PC-3 (cell line): ENCODE measurements around the gene PIPOX. TPM values are rescaled to one million over a fixed set of nuclear protein-coding genes. Genes with fewer than 3 reads are reported as not detected.

Experiments used
- ATAC-seq: fragments of 200-7000 bp; cut with Tn5 transposase; 2 replicates; pipeline ENCODE4 v1.9.1; 2020; ENCODE audit warnings: mild to moderate bottlenecking, moderate library complexity
- BruUV-seq: library from RNA; stranded (reverse); fragments of 400-500 nt; replicated peaks from 2 replicates; lab custom pipeline; 2021; lab: Mats Ljungman, UMichigan
- CTCF ChIA-PET: fragments of 300-600 bp; sonication (Branson Sonifier 250); formaldehyde crosslinking; loops from one replicate; lab custom pipeline; 2022; ENCODE audit warnings: antibody characterized with exemption; lab: Charles Lee
- POLR2A ChIA-PET: fragments of 300-600 bp; sonication (Branson Sonifier 250); formaldehyde crosslinking; loops from one replicate; lab custom pipeline; 2022; ENCODE audit warnings: antibody characterized with exemption; ENCODE audit not compliant: unreplicated experiment; lab: Charles Lee
- DNase-seq: peaks from one replicate; pipeline ENCODE4 v3.0.0-alpha.2; 2015
- H2AFZ ChIP-seq: fragments of 300-600 bp; sonication (generic); 2 replicates; pipeline ENCODE4 v1.6.0; 2016; ENCODE audit warnings: antibody characterized with exemption, low read length
- H3F3A ChIP-seq: fragments of 300-600 bp; sonication (generic); one replicate; pipeline ENCODE4 v1.6.0; 2017; ENCODE audit warnings: antibody characterized with exemption, low read length, control low read depth, mild to moderate bottlenecking; ENCODE audit not compliant: unreplicated experiment
- H3K27ac ChIP-seq: fragments of 300-600 bp; sonication (generic); 2 replicates; pipeline ENCODE4 v1.5.1; 2016; ENCODE audit warnings: mild to moderate bottlenecking, low read length
- H3K27me3 ChIP-seq: fragments of 300-600 bp; sonication (generic); 2 replicates; pipeline ENCODE4 v1.6.1; 2016; ENCODE audit warnings: low read length, mixed read lengths
- H3K36me3 ChIP-seq: fragments of 300-600 bp; sonication (generic); 2 replicates; pipeline ENCODE4 v1.6.1; 2016; ENCODE audit warnings: low read depth, mixed run types, low read length, mixed read lengths
- H3K4me1 ChIP-seq: fragments of 300-600 bp; sonication (generic); 2 replicates; pipeline ENCODE4 v1.5.1; 2016; ENCODE audit warnings: low read length; ENCODE audit not compliant: insufficient read depth
- H3K4me2 ChIP-seq: fragments of 300-600 bp; sonication (generic); 2 replicates; pipeline ENCODE4 v1.6.0; 2016; ENCODE audit warnings: low read length
- H3K4me3 ChIP-seq: fragments of 300-600 bp; sonication (generic); 2 replicates; pipeline ENCODE4 v1.5.1; 2016; ENCODE audit warnings: mild to moderate bottlenecking, low read length, mixed read lengths
- H3K79me2 ChIP-seq: fragments of 300-600 bp; sonication (generic); 2 replicates; pipeline ENCODE4 v1.6.1; 2017; ENCODE audit warnings: low read length, mixed read lengths
- H3K9ac ChIP-seq: fragments of 300-600 bp; sonication (generic); 2 replicates; pipeline ENCODE4 v1.6.0; 2016; ENCODE audit warnings: mild to moderate bottlenecking, low read length
- H3K9me2 ChIP-seq: fragments of 300-600 bp; sonication (generic); replicated peaks from 2 replicates; pipeline ENCODE4 v1.6.1; 2016; ENCODE audit warnings: mixed run types, low read length, mixed read lengths
- H3K9me3 ChIP-seq: fragments of 300-600 bp; sonication (generic); 2 replicates; pipeline ENCODE4 v1.6.1; 2016; ENCODE audit warnings: low read length, mixed read lengths
- H4K20me1 ChIP-seq: fragments of 300-600 bp; sonication (generic); 2 replicates; pipeline ENCODE4 v1.6.1; 2016; ENCODE audit warnings: low read length, mixed read lengths
- CTCF ChIP-seq: fragments of 300-600 bp; sonication (generic); conservative IDR thresholded peaks from 2 replicates; pipeline ENCODE4 v1.5.1; 2017; ENCODE audit warnings: antibody characterized with exemption, low read depth, mild to moderate bottlenecking, low read length
- EZH2 ChIP-seq: fragments of 300-600 bp; sonication (generic); IDR thresholded peaks from one replicate; pipeline ENCODE4 v1.6.1; 2017; ENCODE audit warnings: antibody characterized with exemption, mild to moderate bottlenecking, low read length; ENCODE audit not compliant: unreplicated experiment
- EZH2phosphoT487 ChIP-seq: fragments of 300-600 bp; sonication (generic); IDR thresholded peaks from 2 replicates; pipeline ENCODE4 v1.6.1; 2018; ENCODE audit warnings: mild to moderate bottlenecking, antibody characterized with exemption, low read length, borderline replicate concordance
- intact Hi-C: fragments of 100-400 bp; cut with micrococcal nuclease; formaldehyde crosslinking; loops from 2 replicates; pipeline ENCODE4 v1.9.0; 2023
- total RNA-seq: library from RNA; depleted of rRNA; stranded (reverse); fragments of >200 nt; gene quantifications from 2 replicates; pipeline ENCODE4 v1.2.3, GENCODE V29; 2014

The PIPOX gene
- total RNA-seq, 1 experiment from 2014 or later = 0.87 TPM

- H3K27ac ChIP-seq = no peak overlapping the region
- no peaks in the 10 kb centered on the region for H3K9me3 ChIP-seq
- intact Hi-C loops = no loop called here
- H3K4me2 ChIP-seq = no peak overlapping the region
- H3K36me3 ChIP-seq = no peaks in the 10 kb centered on the region
- DNase-seq (no peak), ATAC-seq (no peak)
- H3F3A ChIP-seq = no peaks in the 10 kb centered on the region
- TF ChIP-seq EZH2phosphoT487 = no peak
- no peak for TF ChIP-seq CTCF
- TF ChIP-seq EZH2 = no peak
- POLR2A ChIA-PET = no interaction called here
- CTCF ChIA-PET = interaction anchor here (1.0 kb wide), 1 partner anchor 114 kb away, joined by 3 read pairs; no protein-coding TSS in a partner anchor
- no TSS peak for BruUV-seq
- H3K9ac ChIP-seq = no peak overlapping the region
- H3K9me2 ChIP-seq = no peaks in the 10 kb centered on the region
- no peak overlapping the region for H3K4me3 ChIP-seq
- 0 out of 2 replicates have a peak, but pooled peaks cover 5% of the 10 kb centered on the region for H3K4me1 ChIP-seq
- no peaks in the 10 kb centered on the region for H3K79me2 ChIP-seq
- no peaks in the 10 kb centered on the region for H3K27me3 ChIP-seq
- no peak overlapping the region for H2AFZ ChIP-seq
- H4K20me1 ChIP-seq = no peaks in the 10 kb centered on the region
Observed at GRCh38 chr17:29079433-29079832, 36.5 kb downstream of the PIPOX start.

DNA sequence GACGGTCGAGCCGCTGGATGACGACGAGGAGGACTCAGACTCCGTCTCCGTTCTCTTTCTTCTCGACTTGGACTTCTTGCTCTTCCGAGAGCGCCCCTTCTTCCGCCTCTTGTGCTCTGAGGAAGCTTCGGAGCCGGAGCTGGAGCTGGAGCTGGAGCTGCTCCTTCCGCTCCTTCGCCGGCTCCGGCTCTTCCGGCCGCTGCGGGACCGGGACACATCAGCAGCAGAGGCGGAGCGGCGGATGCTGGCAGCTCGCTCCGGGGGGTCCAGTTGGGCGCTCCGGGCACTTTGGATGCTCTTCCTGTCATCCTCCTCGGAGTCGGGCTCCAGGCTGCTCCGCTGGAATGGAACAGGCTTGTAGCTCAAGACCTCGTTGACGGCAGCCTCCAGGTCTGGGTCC lies 36.9 kb downstream of the PIPOX start:
- Histone ChIP-seq H3K27ac (no peak overlapping the region), H2AFZ (no peak overlapping the region), H3K4me3 (no peak overlapping the region), H3K9ac (no peak overlapping the region), H3K79me2 (no peaks in the 10 kb centered on the region), H4K20me1 (no peaks in the 10 kb centered on the region), H3K4me1 (0 out of 2 replicates have a peak, but pooled peaks cover 5% of the 10 kb centered on the region), H3K9me2 (no peaks in the 10 kb centered on the region), H3K9me3 (no peaks in the 10 kb centered on the region), H3K4me2 (no peak overlapping the region), H3F3A (no peaks in the 10 kb centered on the region), H3K27me3 (no peaks in the 10 kb centered on the region), H3K36me3 (no peaks in the 10 kb centered on the region)
- DNase-seq (no peak), ATAC-seq (no peak)
- ChIA-PET POLR2A (no interaction called here), CTCF (no interaction called here)
- TF ChIP-seq CTCF = no peak
- no TSS peak for BruUV-seq
- intact Hi-C loops = no loop called here

- ChIA-PET POLR2A (no interaction called here), CTCF (no interaction called here)
- BruUV-seq = no TSS peak
- Histone ChIP-seq H3K4me2 (no peak overlapping the region), H3K4me3 (no peak overlapping the region), H3K27me3 (no peaks in the 10 kb centered on the region), H3K4me1 (0 out of 2 replicates have a peak, but pooled peaks cover 5% of the 10 kb centered on the region), H3K36me3 (no peaks in the 10 kb centered on the region), H3F3A (no peaks in the 10 kb centered on the region), H3K79me2 (no peaks in the 10 kb centered on the region), H2AFZ (no peak overlapping the region), H3K9ac (no peak overlapping the region), H3K27ac (no peak overlapping the region), H4K20me1 (no peaks in the 10 kb centered on the region), H3K9me2 (no peaks in the 10 kb centered on the region), H3K9me3 (no peaks in the 10 kb centered on the region)
- intact Hi-C loops = no loop called here
- TF ChIP-seq EZH2 (no peak), EZH2phosphoT487 (no peak), CTCF (no peak)
- no peak for ATAC-seq
- DNase-seq = no peak
Observed at GRCh38 chr17:29080323-29080722, 37.4 kb downstream of the PIPOX start.
